ENCODE data around the gene ABCB4. TPM values are rescaled to one million over a fixed set of nuclear protein-coding genes. Genes with fewer than 3 reads are reported as not detected.

Gene ABCB4
- 4.1 TPM for polyA plus RNA-seq (ENCODE audit: insufficient read length)
- long read RNA-seq, donor 1, result 0 reads
- long read RNA-seq, donor 2, result 0 reads
- long read RNA-seq, donor 3, result 0 reads
- long read RNA-seq, donor 4, result 0 reads
- long read RNA-seq, donor 5, result 0 reads
- long read RNA-seq, donor 6, result 0 reads
- long read RNA-seq, donor 7, result 0 reads
- long read RNA-seq, donor 8, result 0 reads

- no peak for DNase-seq
These were observed at the start of gene ABCB4 for GRCh38 chr7:87475359-87476178. TSS of gene ABCB4 (minus strand) at chr7:87475680. CDS start at chr7:87475465, 215 bp downstream.

- no peak for DNase-seq
These were observed 43.3 kb upstream of the ABCB4 start for GRCh38 chr7:87518735-87519134.

GRCh38 chr7:87517891-87518290 is 42.4 kb upstream of the ABCB4 start:
- no peak for DNase-seq

GRCh38 chr7:87517136-87517815 is 41.8 kb upstream of the ABCB4 start:
- no peak for DNase-seq

DNA sequence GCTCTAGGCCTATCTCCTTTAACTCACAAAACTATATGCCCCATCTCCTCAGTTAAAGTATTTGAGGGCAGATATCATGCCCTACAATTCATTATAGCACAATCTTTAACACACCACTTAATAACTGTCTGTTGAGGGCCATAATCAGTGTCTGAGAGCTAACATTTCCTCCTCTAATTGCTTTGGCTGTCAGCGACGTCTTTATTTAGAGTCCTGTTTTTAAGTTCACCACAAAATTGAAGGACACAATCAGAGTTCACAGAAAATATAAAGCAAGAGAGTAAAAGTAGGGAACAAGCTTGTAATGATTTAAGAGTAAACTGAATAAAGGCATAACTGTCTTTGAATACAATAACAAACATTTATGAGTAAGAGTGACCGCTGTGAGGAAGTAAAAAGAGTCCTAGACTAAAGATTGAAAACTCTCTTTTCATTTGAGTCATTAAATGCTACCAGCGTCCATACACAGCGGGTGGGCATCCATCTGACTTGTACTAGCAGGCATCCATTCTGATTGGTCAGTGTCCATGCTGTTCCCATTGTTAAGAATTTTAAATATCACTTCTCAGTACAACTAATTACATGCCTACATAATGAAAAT is 38.4 kb upstream of the ABCB4 start:
- DNase-seq, result no peak

- no peak for DNase-seq
These were observed 37.4 kb upstream of the ABCB4 start for GRCh38 chr7:87512906-87513305.

DNA sequence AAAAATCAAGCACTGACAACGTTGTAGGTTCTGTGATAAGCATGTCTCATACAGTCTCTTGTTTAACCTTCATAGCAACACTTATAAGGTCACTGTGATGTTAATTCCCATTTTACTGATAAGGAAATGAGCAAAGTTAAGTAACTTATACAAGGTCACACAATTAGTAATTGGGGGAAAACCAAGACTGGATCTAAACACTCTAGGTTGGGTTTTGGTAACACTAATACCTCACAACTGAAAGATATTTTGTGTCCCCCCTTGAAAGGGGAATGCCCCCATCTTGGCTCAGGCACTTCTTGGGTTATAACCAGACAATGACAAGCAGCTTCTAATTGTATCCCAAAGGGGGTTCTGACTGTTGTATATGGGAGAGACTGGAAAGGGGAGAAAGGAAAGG is 36.0 kb upstream of the ABCB4 start:
- no peak for DNase-seq

- no peak for DNase-seq
These were observed 35.0 kb upstream of the ABCB4 start for GRCh38 chr7:87510411-87510875.

DNA sequence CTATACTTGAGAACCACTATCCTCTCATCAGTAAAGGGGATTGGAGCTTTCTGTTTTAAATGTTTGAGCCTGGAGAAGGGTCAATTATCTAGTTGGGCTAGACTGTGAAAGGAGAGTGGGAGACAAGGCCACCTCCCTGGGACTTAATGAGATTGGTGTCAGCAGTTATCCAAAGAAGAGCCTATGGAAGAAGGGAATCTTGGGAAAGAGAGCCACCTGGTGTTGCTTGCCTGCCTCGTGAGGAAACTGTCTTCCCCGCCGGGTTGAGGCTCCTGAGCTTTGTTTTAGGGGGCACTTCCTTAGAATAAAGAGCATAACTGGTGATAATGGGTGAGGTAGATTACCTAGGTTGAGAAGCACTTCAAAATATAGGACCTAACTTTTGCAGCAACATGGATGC is 32.0 kb upstream of the ABCB4 start:
- DNase-seq, result no peak

DNA sequence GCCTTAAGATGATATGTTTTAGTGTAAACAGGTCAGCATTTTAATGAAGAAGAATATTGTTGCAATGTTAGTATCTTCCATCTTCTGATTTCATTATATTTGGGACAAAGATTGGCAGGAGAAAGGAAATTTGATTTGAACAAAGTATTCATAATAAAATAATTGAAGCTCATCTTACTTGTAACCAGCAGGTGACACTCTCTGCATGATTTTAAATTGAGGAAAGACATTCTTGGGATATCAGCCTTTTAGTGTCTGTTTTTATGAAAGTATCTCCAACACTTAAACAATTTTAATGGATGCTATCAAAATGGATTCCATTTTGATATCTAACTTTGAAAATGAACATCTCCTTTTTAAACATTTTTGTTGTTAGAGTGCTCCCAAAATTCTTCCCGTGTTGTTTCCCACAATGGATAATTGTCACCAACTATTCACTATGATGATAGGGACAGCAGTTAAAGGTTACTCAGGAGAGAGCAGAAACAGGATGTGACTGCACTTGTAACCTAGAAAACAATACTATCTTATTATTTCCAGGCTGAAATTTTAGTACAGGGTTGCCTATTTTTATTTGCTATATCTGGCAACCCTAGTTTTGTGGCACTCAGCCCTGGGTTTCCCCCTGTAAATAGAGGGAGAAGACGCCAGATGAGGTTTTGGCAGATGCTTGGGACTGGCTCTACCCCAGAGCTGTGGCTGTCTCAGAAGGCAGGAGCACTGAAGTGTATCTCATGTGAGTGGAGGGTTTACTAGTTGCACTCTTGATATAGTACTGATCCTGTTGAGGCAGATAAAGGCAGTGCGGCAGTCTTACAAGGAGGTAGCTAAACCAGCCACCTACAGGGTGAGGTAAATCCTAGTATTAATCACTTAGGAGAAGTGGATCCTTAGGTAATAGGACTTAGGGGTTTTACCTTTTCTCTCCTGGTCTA is 31.0 kb upstream of the ABCB4 start:
- DNase-seq, result peak; percentile 5

DNA sequence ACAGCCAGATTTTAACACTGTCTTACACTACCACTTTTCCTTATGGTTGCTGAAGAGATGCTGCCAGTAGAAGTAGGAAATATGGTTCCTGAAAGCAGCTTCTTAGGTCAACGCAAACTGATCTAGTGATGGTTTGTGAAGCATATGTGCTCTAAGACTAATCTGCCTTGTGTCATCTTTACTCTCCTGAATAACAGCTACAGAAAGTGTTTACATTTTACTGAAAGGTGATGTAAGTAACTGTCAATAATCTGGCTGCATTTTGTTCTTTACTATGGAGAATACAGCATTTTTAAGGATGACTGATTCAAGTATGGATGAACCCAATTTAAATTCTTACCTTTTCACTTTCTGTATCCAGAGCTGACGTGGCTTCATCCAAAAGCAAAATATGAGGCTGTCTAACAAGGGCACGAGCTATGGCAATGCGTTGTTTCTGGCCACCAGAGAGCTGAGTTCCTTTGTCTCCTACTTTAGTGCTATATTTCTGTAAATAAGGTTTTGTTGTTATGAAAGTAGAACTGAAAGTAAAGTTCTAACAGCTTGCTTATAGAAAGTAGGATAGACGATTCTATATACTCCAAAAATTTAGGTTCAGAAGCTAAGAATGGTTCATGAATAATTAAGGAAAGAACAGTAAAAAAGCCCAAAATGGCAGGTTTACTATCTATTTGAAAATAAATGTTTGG is 30.2 kb upstream of the ABCB4 start:
- no peak for DNase-seq

DNA sequence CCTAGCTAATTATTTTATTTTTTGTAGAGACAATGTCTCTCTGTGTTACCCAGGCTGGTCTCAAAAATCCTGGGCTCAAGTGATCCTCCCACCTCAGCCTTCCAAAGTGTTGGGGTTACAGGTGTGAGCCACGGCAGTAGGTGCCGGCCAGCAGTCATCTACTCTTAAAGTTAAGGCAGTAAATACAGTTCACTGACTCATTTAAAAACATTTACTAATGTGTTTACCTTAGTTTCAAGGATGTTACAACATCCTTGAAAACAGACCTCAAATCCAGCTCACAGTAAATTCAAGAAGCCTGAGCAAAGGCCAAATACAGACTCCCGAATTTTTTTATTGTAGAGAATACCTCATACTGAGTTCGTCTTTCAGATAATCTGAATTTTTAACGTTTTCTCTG is 29.6 kb upstream of the ABCB4 start:
- DNase-seq, result no peak

DNA sequence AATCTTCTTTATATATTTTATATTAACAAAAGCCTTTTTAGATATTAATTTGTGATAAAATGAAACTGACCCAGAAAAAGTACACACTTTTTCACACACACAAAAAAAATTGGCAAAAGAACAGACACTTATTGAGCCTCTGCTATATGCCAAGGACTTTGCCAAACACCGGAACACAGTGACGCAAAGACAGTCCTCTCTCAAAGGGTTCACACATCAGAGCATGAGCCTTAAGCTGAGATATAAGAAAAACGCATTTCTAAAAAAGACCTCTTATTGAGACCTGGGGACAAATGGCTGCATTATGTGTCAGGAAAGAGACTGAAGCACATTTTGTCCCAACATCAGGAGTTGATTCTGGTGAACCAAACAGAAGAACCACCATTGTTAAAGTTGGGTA is 24.0 kb upstream of the ABCB4 start:
- no peak for DNase-seq

DNA sequence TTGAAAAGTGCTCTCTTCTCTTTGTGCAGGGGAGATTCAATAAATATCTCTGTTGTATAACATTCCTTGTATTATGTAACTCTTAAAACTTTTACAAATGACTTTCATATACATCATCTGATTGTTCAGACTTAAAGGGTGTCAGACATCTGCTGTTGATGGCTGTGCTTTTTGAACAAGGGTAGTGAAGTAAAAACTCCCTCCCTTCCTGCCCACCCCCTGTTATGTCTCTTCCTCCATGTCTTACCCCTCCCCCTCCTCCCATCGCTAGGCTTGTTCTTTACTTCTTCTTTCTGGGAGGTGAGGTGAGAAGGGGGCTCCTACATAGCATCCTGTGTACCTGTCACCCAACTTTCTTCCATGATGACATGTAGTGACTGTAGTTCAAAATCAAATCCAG is 23.4 kb upstream of the ABCB4 start:
- DNase-seq, result no peak

GRCh38 chr7:87497482-87497881 is 22.0 kb upstream of the ABCB4 start:
- no peak for DNase-seq

DNA sequence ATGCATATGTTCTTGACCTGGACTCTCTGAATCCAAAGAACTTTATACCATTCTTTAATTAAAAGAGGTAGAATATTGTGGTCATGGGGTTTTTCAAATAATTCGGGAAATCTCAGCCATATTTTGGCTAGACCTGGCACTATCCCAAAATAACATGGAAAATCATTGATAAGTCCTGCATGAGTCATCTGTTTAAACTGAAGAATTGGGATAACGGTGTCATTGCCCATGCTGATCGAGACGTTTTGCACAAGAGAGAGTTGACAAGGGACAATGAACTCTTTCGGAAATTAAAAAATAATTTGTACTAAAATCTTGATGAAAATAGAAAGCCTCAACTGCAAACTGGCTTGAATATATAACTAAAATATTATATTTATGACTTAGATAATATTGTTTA is 19.9 kb upstream of the ABCB4 start:
- DNase-seq, result no peak

DNA sequence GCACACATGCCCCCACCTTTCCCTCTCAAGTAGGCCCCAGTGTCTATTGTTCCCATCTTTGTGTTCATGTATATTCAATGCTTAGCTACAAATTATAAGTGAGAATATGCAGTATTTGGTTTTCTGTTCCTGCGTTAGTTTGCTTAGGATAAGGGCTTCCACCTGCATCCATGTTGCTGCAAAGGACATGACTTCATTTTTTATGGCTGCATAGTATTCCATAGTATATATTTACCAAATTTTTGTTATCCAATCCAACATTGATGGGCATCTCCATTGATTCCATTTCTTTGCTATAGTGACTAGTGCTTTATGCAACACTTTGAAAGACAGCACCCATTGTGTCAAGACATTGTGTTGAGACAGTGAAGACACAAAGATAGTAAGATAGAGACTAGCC is 19.0 kb upstream of the ABCB4 start:
- DNase-seq, result no peak

- DNase-seq, result no peak
These were observed 7.7 kb upstream of the ABCB4 start for GRCh38 chr7:87483131-87483530.

DNA sequence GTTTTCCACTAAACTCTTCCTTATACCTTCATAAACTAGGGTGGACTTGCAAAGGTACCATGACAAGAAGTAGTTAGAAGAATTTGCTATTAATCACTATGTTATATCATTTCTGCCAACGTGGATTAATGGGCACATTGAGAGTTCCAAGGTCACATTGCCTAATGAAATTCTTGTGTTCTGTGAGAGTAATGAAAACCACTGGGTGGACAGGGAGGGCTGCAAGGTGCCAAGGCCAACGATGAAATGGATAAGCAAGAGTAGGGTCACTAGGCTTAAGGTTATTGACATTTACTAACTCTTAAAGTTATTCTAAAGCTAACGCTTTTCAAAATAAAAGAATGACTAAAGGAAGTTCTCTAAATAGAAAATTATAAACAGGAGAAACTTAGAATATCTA is 6.6 kb upstream of the ABCB4 start:
- DNase-seq, result no peak

GRCh38 chr7:87480386-87480785 is 4.9 kb upstream of the ABCB4 start:
- no peak for DNase-seq

GRCh38 chr7:87479951-87480350 is 4.5 kb upstream of the ABCB4 start:
- DNase-seq, result no peak
